Astrocyte (in vitro differentiated cells and primary cell): ENCODE measurements around the gene MED27.

Source experiments
- CTCF ChIP-seq: IDR thresholded peaks from 2 replicates; pipeline ENCODE4 v1.5.1; 2011; ENCODE audit warnings: low read depth, mild to moderate bottlenecking, inconsistent platforms, low read length, moderate library complexity; ENCODE audit not compliant: insufficient read depth
- EZH2 ChIP-seq: IDR thresholded peaks from 2 replicates; pipeline ENCODE4 v1.6.1; 2012; ENCODE audit warnings: mild to moderate bottlenecking, low read length, inconsistent platforms; ENCODE audit not compliant: insufficient read depth

- TF ChIP-seq CTCF (no peak), EZH2 (no peak)
Measured at GRCh38 chr9:131837316-131837715, 242.4 kb downstream of the MED27 start.
